HG03521 (cell line): Measurements from ENCODE around the gene FCN1.

ENCODE experiments used
- ATAC-seq: cut with Tn5 transposase; IDR thresholded peaks from one replicate; pipeline ENCODE4 v1.9.1; 2021; ENCODE audit warnings: mild to moderate bottlenecking, moderate library complexity; ENCODE audit not compliant: unreplicated experiment

Gene FCN1

DNA sequence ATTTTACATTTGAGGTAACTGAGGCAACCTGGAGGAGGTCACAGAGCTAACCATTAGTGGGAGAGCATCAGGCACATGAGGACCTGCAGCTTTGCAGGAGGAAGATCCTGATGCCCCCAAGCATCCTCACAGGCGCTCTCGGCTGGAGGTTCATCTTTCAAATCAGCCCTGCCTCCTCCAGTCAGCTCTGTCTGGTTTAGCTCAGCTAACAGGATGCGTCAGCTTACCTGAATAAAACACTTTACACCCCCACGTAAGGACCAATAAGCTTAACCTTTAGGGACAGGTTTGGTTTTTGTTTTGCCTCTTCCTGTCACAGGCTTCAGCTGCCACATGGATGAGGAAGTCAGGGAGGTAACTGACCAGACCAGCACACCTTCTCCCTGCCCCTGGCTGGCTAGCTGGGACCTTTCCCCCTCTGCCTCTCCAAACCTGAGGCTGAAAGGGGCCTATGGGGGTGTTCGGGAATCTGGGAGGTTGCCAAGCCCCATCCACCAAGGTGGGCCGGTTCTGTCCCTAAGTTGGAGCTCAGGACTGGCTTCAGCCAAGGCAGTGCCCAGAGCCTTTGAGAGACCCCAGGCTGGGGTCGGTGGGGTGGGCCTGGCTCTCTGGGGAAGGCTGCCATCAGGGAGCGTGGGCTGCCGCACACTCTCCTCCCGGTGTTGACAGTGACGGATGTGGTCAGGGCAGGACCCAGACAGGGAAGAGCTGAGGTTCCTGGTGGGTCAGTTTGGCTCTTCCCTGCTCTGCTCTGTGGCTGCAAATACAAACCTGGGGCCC lies 20.0 kb upstream of the FCN1 start:
- no peak for ATAC-seq

DNA sequence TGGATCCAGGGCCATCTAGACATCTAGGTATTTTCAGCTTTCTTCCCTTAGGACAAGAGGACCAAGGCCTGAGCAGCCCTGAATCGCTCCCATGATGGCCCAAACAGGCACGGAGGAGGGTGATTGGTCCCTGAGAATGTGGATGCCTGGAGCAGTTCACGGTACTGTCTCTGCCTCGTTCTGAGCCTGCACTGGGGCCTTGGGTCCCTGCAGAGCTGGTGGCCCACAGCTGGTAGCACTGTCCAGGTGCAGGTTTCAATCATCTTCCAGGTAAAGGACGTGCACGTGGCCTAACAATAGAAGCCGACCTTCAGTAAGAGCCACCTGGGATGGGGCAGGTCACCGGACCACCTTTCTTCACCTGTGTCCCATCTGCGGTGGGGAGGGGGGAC lies 19.4 kb upstream of the FCN1 start:
- no peak for ATAC-seq

DNA sequence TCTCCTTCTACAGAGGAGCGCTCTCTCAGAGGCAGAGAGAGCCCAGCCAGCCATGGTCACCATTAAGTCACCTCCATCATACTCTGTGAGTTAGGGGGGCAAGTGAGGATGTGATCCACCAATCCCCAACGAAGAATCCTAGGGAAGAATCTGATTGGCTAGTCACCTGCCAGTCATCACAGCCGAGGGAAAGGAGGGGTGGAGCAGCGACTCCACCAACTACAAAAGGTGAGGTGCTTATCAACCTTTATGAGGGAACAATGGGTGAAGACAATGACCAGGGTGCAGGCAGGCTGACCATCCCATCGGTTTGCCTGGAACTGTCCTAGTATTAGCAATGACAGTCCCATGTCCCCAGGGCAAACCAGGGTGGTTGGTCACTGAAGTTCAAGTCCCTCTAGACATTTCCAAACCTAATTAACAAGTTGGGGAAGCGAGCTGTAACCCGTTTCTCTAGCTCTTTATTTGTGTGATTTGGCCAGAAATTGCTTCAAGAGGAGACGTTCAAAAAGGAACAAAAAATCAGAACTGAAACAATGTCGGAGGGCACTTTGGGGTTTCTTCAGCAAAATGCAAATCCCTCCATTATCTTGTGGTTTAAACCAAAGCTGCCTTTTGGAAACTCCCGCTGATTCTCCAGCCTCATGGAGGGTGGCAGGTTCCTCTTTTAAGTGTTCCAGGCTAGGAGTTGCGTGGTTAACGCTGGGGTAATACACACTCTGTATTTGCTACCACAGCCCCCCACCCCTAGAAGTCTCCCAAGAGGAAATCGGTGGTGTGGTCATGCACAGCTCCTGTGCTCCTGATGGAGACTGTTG lies 18.8 kb upstream of the FCN1 start:
- no peak for ATAC-seq

DNA sequence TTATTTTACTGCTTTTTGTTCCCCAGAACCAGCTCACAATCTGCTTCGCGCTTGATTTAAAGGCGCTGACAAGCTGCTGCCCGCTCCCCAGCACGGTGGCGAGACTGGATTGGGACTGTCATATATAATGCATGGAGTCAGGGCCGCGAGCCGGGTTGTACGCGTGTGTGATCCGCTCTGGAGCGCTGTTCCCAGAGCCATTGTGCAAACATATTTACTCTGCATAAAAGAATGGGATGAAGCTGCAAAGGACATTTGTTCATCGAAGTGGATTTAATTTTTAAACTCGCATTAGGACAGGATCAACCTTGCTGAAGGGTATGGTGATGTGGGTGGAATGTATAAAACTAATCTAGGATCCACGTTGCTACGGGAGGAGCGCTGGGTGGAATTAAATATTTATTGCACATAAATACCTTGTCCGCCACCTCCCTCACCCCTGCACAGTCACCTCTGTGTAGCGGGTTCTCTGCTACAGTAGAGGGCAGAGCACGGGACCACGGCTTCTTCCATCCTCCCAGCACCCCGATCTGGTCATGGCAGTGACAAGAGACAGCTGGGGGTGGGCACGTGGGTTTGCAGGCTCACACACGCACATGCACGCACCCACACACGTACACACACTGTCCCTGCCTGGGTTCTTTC lies 18.1 kb upstream of the FCN1 start:
- ATAC-seq: no peak

DNA sequence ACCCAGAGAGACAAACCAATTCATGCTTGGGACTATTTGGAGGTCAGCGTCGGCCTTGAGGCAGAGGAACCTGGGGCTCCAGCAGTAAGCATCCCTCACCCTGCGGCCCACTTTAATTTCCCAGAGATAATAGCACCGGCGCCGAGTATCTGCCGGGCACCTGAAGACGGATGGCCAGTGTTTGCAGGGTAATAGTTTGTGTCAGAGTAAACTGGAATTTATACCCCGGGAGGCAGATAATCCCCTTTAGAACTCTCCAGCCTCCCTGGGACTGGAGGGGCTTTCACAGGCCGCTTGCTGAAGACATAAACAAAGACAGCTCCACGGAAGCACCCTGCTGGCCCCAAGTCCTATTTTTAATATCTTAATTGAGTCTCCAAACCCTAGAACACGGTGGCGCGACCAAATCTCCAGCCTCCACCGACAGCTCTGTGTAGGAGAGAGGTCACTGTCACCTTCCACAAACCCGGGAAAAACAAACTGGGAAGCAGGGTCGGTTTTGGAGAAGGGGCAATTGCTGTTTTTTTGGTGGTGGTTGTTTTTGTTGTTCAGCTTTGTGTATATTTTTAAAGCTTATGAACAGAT lies 17.4 kb upstream of the FCN1 start:
- ATAC-seq: no peak

DNA sequence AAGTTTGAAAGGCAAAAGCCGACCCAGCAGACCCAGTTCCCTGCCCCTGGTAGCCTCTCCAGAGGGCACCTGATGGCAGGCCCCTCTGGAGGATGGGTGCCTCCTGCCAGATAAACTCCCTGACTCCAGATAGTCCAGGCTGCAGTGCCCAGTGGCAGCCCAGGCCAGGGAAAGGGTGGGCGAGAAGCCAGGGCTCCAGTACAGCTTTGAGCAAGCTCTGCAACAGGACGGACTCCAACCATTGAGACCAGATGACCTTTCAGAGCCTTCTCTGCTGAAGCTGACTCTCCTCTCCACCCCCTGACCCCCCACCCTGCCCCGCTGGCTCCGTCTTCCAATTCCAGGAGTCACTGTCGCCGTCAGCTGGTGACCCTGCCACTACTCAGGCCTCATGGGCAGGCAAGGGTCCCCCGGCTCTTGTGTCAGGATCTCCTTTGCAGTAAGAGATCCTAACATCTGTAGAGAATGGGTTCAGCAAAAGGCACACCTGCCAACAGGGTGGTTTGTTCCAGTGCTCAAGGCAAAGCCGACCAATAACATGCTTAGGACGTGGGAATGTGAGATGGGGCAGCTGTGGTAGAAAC lies 15.5 kb upstream of the FCN1 start:
- ATAC-seq: no peak

DNA sequence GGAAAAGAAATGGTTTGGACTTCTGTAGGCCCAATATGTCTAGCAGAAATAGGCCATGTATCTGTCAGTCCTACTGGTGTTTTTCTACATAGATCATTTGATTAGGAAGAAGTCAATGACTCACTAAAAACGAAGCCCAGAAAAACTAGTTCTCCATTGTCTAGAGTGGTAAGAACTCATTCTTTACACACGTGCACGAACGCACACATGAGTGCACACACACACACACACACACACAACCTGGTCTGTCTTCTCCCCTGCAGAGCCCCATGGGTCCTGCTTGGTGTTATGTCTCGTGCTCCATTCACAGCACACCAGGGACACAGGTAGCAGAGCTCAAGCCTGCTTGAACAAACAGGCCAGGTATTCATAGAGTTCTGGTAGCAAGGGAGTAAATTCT lies 14.9 kb upstream of the FCN1 start:
- ATAC-seq: no peak

DNA sequence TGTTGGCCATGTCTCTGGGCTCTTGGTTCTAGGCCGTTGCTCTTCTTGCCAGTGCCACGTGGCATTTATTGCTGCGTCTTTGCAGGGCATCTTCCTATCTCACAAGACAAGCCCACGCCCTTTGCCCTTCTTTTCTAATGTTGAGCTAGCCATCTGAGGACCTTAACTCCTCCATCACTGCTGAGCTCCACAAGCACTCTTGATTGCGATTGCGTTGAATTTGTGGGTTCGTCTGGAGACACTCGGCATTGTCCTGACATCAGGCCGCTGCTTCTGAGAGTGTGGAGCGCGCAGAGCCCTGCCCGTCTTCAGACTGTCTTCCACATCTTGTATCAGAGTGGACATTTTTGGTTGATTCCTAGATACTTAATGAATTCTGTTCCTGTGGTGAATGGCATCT lies 14.5 kb upstream of the FCN1 start:
- ATAC-seq: no peak

DNA sequence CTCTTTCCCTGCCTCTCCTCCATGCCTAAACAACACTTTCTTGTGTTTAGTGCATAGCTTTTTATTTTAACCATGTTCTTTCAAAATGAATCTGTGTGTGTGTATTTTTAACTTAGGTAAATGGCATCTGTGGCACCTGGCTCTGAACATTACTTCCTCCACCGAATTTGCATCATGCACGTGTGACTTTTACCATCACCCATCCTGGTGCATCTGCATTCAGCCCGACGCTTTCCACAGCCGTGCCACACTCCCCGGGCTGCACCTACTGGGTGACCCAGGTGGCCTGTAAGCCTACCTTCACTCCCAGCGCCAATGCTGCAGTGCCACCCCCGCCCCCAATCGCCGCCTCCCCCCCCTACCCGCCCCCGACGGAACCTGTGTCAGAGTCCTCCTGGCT lies 12.7 kb upstream of the FCN1 start:
- no peak for ATAC-seq

DNA sequence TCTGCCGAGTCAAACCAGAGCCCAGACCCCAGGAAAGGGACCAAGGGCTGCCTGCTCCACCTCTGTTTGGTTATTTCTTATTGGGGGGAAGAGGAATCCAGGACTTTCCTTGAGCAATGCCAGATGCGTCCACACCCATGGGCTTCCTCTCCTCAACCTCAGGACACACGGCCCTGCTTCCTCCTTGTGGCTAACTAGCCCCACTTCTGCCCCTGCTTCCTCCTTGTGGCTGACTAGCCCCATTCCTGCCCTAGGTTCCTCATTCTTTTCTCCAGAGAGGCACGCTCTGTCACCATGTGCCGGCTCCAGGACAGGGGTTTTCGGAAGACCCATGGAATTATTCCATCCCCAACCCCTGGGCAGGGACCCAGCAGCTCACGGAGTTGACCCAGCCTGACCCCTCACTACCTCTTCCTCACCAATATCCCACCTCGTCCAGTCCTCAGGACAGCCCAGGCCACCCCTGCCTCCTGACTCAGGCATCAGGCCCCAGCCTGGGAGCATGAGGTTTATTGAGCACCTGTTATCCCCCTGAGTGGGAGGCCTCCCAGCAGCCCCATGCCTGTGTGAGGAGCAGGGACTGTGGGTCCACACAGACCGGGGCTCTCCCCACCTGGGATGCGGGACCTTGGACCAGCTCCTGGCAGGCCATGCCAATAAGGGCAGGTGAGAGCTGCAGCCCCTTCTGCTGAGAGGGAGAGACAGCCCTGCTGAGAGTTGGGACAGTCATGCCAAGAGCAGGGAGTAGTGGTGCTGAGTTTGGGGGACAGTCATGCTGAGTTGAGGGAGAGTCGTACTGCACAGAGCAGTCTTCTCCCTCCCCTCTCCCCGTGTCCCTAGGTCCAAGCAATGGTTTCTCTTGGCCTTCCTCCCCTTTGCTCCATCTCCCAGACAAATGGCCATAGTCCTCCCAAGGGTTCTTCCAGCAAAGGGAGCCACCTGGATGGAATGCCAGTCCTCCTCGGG lies 11.8 kb upstream of the FCN1 start:
- no peak for ATAC-seq

DNA sequence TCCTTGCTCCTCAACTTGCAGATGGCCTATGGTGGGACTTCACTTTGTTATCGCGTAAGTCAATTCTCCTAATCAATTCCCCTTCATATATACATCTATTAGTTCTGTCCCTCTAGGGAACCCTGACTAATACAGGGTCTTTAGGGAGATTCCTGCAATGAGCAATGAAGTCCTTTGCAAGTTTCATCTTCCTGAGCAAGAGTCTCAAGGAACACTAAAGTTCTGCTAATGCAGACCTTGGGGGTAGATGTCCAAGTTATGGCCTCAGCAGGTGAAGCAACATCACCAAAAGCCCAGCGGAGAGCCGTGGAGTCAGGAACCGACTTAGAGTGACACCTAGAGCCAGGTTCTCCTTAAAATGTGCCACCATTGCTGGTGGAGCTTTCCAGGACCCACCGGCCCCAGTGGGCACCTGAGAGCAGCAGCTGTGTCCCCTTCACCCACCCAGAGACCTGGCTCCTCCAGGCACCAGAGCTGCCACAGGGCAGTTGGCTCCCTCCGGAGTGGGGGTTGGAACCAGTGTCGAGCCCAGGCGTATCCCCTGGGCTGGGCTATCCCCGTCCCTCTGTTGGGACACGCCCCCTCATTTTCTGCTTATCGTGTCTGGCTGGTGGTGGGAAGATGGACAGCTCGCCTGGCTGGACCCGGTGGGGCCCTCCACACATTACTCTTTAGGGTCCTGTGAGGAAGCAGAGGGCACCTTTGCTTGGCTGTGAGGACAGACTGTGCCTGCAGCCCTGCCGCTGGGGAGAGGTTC lies 10.9 kb upstream of the FCN1 start:
- no peak for ATAC-seq

DNA sequence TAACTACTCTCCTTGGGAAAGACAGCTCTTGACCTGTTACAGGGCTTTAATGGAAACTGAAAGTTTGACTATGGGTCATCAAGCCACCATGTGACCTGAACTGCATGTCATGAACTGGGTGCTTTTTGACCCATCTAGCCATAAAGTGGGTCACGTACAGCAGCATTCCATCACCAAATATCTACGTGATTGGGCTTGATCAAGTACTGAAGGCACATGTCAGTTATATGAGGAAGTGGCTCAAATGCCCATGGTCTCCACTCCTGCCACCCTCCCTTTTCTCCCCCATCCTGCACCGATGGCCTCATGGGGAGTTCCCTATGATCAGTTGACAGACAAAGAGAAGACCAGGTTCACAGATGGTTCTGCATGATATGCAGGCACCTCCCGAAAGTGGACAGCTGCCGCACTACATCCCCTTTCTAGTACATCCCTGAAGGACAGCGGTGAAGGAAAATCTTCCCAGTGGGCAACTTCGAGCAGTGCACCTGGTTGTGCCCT lies 7.3 kb upstream of the FCN1 start:
- ATAC-seq: no peak

DNA sequence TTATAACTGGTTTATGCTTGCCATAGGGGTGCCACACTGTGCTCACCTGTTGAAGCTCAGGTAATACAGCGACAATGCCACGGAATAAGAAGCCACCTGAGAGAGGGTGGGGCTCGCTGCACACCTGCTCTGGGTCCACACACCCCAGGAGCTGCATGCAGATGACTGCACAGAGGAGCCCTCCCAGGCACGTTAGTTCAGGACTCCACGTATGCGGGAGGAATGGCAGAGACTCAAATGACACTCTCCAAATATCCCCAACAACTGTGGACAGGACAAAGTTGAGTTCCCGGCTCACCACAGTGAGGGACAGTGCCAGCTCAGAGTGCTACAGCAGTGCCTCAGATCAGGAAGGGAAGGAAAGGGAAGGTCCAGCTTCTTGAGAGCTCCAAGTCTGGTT lies 5.8 kb upstream of the FCN1 start:
- ATAC-seq: no peak

DNA sequence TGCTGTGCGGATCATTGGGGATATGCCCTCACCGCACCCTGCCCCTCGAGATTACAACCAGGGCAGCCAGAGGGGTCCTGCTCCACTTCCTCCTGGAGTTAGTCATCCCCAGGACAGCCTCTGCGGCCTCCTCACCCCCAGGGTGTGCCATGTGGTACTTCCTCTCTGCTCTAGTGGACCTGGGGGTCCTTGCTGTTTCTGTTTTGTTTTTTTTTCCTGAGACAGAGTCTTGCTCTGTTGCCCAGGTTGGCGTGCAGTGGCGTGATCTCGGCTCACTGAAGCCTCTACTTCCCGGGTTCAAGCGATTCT lies 5.2 kb upstream of the FCN1 start:
- ATAC-seq: no peak

DNA sequence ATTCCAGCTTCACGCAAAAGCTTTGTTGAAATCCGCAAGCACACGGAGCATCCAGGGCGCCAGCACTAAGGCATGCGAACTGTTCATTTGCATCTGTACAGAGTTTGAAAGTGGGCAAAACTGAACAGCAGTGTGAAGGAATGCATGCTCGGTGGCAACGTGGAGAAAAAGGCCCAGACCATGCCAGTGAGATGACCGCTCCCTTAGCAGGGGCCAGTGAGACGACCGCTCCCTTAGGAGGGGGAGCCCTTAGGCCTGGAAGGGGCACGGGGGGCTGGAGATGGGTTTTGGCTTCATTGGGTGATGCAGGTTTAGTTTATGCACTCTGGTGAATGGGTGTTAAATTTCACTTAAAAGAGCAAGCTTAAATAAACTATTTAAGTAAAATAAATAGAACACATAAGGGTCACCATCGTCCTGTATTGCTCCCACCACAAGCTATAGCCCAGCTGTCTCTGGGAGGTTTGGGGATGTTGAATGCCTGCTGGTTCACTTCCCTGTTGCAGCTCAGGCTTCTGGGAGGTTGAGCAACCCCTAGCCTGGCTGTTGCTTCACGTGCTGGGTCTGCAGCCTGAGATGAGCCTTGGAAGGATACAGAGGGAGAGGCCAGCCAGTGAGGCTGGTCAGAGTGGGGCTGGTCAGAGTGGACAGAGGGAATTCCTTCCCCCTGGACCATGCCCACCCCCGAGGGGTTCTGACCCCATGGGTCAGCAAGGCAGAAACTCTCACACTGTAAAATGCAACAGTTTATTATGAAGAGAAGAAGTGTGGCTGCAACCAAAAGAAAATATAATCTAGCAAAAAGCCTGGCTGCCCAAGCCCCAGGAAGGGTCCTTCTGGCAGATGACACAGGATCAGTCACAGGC lies 4.6 kb upstream of the FCN1 start:
- ATAC-seq: no peak

DNA sequence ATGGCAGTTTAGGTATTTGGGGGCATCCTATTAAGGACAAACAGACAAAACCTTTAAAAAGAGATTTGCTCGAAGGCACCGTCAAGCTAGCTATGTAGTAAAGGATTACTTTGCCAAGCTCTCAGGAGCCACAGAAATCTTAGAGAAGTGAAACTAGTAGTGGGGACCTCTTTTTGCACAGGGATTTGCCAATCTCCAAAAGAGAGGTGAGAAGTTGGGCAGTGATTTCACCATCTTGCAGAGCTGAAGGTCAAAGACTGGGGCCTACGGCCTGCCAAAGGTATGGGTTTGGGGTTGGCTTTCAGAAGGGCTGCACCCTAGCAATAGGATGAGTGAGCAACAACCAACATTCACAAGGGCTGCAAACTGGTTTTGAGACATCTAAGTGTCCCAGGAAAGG lies 1.6 kb upstream of the FCN1 start:
- ATAC-seq: no peak

DNA sequence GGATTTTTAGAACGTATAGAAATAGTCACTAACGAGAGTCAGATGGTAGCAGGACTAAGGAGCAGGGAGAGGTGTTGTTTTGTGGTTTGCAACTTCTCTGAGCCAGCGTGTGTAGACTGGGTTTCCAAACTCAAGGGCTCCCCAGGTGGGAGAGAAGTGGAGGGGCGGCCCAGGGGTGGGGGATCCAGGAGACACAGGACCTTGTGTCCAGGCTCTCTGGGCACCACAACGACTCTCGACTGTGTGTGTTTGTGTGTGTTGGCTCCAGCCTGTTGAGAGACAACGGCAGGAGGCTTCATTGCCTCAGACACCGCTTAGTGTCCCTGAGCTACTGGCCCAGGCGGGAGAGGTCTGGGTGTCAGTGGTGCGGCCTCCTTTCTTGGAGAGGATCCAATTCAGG lies 934 bp upstream of the FCN1 start:
- ATAC-seq: no peak

DNA sequence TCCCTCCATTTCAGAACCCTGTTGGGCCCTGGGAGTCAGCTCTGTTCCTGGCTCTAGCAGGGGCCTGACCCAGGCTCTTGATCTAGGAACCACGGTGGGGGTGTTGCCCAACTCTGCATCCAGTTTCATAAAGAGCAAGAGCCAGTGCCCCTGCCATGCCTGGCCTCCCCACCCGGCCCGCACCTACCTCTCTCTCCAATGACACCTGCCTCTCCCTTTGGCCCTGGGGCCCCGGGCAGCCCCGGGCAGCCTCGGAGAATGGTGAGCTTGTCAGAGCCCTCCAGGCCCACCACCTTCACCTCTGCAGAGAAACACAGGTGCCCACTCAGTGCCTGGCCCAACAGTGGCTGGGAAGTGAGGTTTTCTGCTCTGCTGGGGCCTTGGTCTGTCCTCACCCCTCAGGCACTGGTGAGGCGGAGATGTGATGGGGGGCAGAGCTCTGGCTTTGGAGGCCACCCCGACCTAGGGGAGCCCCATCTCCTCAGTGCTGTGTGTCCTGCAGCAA lies 1.5 kb downstream of the FCN1 start:
- no peak for ATAC-seq
